HG02852 (cell line): ENCODE measurements around the gene ZBTB38.

Experiments used
- ATAC-seq: cut with Tn5 transposase; IDR thresholded peaks from one replicate; pipeline ENCODE4 v1.9.1; 2021; ENCODE audit warnings: mild to moderate bottlenecking, moderate library complexity; ENCODE audit not compliant: unreplicated experiment

Gene ZBTB38

GRCh38 chr3:141367038-141367730, 1.1 kb upstream of the ZBTB38 start:
- ATAC-seq: no peak

DNA sequence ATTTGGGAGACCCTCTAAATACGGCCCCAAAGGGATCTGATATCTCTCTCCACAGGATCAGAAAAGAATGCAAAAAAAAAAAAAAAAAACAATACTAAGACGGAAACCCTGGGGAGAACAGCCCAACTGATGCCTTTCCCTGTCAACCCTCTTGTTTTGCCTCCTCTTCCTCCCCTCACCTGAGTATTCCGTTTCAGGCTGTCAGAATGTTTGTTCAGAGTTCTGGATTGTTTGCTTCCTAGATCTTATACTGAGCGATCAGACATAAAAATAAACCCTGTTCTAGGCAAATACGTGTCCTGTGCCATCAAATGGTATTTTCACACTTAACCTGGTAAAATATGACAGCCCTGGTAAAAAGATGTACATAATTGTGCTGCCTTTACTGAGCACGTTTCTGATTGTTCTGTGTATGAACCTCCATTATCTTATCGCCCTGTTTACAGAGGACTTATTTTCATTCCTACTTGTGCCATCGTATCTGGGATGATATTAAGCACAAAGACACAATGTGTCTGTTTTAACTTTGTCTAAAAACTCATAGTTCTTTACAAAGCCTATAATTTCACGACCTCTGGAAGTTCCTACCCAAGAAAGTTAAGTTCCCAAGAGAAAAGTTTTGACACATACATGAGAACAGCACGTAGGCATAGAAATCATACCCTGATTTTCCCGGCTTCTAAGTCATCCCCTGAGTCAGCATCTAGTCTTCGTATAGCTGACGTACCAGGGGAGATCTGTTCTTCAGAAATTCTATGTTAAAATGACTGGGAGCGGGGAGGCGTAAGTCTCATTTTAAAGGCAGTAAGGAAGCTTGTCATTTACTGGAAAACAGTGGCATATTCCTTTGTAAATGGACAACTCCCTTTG, 856 bp downstream of the ZBTB38 start:
- no peak for ATAC-seq

DNA sequence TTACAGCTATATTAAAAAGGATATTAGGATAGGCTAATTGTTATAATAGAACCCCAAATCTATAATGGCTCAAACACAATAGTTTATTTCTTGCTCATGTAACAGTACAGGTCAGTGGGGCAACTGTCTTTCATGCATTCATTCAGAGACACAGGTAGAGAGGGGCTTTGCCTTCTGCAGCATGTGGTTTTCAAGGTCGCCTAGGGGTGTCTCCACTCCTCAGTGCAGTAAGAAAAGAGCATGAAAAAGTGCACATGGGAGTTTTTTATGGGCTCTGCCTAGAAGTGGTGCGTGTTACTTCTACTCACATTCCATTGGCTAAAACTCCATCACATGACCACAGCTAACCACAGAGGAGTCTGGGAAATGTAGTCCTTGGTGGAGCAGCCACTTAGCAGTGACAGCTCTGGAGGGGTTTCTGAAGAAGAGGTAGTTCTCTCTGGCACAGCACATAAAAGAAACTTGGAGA, 1.8 kb downstream of the ZBTB38 start:
- peak; percentile 86 for ATAC-seq

- no peak for ATAC-seq
These were observed 3.6 kb downstream of the ZBTB38 start for GRCh38 chr3:141371882-141372281.

GRCh38 chr3:141372656-141373055, 4.4 kb downstream of the ZBTB38 start:
- ATAC-seq: no peak

- ATAC-seq: peak; percentile 31
These were observed 4.9 kb downstream of the ZBTB38 start for GRCh38 chr3:141373232-141373631.

- ATAC-seq: no peak
These were observed 5.6 kb downstream of the ZBTB38 start for GRCh38 chr3:141373768-141374526.

GRCh38 chr3:141375381-141376301, 7.3 kb downstream of the ZBTB38 start:
- no peak for ATAC-seq

DNA sequence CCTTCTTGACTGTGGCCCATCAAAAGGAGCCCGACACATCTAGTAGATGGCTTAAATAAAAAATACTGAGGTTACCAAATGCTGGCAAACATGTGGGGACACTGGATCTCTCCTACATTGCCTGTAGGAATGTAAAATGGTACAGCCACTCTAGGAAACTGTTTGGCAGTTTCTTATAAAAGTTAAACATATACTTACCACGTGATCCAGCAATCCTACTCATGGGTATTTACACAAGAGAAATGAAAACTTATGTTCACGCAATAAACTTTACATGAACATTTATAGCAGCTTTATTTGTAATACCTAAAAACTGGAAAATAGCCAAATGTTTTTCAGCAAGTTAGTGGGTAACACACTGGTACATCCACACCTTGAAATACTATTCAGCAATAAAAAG, 9.1 kb downstream of the ZBTB38 start:
- no peak for ATAC-seq

DNA sequence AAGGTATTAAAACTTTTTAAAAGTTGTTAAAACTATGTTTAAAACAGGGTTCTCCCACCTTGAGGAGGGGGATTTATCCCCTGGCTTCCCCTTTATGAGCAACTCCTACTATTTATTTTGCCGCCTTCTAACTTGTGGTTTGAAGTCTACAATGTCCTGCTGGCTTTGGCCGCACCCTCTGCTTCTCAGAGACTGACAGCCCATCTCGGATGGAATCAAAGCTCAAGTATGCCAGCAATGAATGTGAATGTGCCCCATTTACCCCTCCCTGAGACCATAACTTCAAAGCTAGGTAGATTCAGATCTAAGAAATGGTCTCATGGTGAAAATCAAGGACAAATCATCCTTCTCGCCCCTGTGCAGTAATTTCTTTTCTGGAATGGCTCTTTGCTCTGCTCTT, 10.3 kb downstream of the ZBTB38 start:
- no peak for ATAC-seq

DNA sequence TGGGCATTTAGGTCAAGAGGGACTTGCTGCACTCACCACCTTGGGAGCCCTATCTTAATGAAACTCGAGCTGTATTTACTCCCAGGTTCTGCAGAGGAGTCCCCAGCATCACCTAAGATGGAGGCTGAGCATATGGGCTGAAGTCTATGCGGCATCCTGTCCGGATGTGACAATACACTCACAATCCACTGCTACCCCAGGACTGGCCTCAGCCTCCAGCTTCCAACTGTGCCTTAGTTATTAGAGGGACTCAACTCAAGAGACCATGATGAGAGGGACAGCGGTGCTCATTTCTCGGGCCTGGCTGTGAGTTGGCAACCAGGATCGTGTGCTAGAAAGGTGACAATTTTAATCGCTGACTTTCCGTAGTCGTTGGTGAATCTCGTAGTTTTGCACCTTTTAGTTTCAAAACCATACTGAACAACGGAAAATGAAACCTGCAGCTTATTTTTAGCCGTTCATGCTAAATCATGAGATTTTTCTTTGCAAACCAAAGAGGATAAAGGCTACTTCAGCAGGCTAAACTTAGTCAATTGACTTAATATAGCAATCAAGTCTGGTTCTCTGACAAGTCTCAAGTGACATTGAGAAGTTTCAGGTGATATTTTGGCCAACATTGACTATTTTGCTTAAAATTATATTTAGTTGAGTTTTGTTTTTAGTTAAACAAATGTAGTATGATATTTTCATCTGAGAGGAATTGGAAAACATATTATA, 11.1 kb downstream of the ZBTB38 start:
- ATAC-seq: peak; percentile 62

DNA sequence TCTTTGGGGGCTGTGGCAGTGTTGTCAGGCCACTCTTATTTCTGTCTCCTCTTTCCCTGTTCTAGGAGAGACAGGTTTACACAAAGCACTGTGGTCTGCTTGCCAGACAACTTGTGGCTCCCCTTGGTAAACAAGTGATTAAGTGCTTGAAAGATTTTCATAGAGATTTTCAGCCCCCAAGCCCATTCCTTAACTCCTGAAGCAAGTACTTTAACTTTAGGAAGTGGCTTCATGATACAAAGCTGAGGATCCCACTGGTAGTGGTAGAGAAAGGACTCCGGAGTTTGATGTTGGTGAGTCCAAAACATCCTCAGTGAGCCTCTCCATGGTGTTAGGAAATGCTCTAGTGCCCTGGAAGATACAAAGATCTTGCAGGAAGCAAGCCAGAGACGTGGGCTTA, 12.0 kb downstream of the ZBTB38 start:
- no peak for ATAC-seq

GRCh38 chr3:141380987-141381386, 12.7 kb downstream of the ZBTB38 start:
- peak; percentile 42 for ATAC-seq

DNA sequence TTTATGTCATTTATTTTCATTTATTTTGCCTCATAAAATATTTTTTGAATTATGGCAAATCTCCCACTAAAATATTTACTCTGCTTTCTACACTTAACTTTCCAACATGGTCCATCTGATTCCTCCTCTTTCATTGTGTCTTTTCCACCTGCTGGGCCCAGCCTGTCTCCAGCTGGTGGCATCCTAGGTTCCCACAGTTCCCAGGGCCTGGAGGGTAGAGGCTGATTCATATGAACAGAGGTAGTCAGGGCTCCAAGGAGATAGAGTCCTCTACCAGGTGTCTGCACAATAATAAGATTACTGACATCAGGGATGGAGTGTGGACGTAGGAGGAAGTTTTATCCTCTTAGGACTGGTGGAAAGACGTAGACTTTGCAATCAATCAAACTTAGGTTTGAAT, 14.3 kb downstream of the ZBTB38 start:
- no peak for ATAC-seq

DNA sequence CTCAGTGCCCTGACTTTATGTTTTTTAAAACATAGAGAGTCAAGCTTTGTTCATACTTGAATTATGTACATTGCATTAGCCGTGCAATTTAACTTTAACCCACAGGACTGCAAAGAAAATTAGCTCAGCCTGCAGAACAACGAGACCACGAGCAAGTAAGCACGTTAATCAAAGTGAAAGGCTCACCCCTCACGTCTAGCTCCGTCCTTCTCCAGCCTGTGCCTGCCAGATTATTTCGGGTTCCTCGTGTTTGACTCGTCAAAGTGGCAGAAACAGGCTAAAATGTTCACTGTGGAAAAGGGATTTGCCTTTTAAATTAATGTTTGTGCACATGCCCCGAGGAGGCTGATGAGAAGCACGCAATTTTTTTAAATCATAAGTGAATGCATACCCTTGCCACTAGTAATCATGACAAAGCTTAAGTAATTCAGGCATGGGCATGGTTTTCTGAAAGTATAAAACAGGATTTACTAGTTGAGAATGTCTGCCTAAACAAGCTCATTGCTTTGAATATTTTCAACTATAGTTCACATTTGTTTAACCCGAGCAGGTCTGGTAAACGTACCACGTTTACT, 15.3 kb downstream of the ZBTB38 start:
- ATAC-seq: no peak

DNA sequence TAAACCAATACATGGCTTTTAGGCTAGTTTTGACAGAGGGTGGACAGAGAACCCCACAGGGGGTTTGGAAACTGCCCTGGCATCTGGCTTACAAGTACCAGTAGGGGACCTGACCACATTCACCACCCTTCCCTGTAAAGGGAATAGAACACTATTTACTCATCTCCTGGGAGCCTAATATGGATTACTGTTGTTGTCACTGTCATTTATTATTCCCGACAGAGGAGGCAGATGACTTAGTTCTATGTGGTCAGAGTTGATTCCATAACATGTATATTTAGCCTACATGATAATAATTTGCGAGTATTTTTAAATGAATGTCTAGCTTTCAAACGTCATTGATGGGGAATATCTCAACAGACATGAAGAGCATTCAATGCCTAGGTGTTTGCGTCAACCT, 15.9 kb downstream of the ZBTB38 start:
- no peak for ATAC-seq

GRCh38 chr3:141384575-141384974, 16.3 kb downstream of the ZBTB38 start:
- ATAC-seq: no peak

- no peak for ATAC-seq
These were observed 17.3 kb downstream of the ZBTB38 start for GRCh38 chr3:141385406-141386125.

- no peak for ATAC-seq
These were observed 17.8 kb downstream of the ZBTB38 start for GRCh38 chr3:141386126-141386488.
